HT1080 (cell line): ENCODE measurements around the gene SLC46A1. TPM values are rescaled to one million over a fixed set of nuclear protein-coding genes. Genes with fewer than 3 reads are reported as not detected.

Experiments
- DNase-seq: peaks from one replicate; pipeline ENCODE4 v3.0.0-alpha.2; 2015; ENCODE audit warnings: low read depth
- total RNA-seq: library from RNA; depleted of rRNA; stranded (reverse); fragments of >200 nt; shearing (Covaris generic); gene quantifications from 2 replicates; pipeline ENCODE4 v1.2.3, GENCODE V29; 2014

SLC46A1 gene
- total RNA-seq, 1 experiment from 2014 or later: 2.2 TPM

- DNase-seq: no peak
Measured at GRCh38 chr17:28404461-28404811, 1.6 kb downstream of the SLC46A1 start.

- no peak for DNase-seq
Measured at GRCh38 chr17:28404007-28404406, 2.0 kb downstream of the SLC46A1 start.

GRCh38 chr17:28402844-28403243, 3.2 kb downstream of the SLC46A1 start:
- DNase-seq: no peak

- peak; percentile 21 for DNase-seq
Measured at GRCh38 chr17:28402224-28402630, 3.8 kb downstream of the SLC46A1 start.

GRCh38 chr17:28399808-28400207, 6.2 kb downstream of the SLC46A1 start:
- DNase-seq: no peak

GRCh38 chr17:28398280-28398981, 7.6 kb downstream of the SLC46A1 start:
- DNase-seq: no peak

- no peak for DNase-seq
Measured at GRCh38 chr17:28397687-28398279, 8.2 kb downstream of the SLC46A1 start.

- DNase-seq: no peak
Measured at GRCh38 chr17:28397275-28397674, 8.7 kb downstream of the SLC46A1 start.

GRCh38 chr17:28396635-28397239, 9.3 kb downstream of the SLC46A1 start:
- DNase-seq: no peak

- no peak for DNase-seq
Measured at GRCh38 chr17:28395968-28396367, 10.0 kb downstream of the SLC46A1 start.

GRCh38 chr17:28395426-28395825, 10.6 kb downstream of the SLC46A1 start:
- no peak for DNase-seq

GRCh38 chr17:28394337-28395116, 11.5 kb downstream of the SLC46A1 start:
- DNase-seq: no peak

GRCh38 chr17:28392491-28392890, 13.5 kb downstream of the SLC46A1 start:
- DNase-seq: no peak

- no peak for DNase-seq
Measured at GRCh38 chr17:28391401-28391800, 14.6 kb downstream of the SLC46A1 start.

- DNase-seq: no peak
Measured at GRCh38 chr17:28390984-28391383, 15.0 kb downstream of the SLC46A1 start.

- no peak for DNase-seq
Measured at GRCh38 chr17:28390563-28390962, 15.4 kb downstream of the SLC46A1 start.

- DNase-seq: no peak
Measured at GRCh38 chr17:28390141-28390540, 15.9 kb downstream of the SLC46A1 start.

GRCh38 chr17:28388106-28388505, 17.9 kb downstream of the SLC46A1 start:
- no peak for DNase-seq

GRCh38 chr17:28386391-28386790, 19.6 kb downstream of the SLC46A1 start:
- DNase-seq: no peak

- DNase-seq: no peak
Measured at GRCh38 chr17:28385406-28385805, 20.6 kb downstream of the SLC46A1 start.

GRCh38 chr17:28385037-28385400, 21.0 kb downstream of the SLC46A1 start:
- no peak for DNase-seq
